Neural cell (in vitro differentiated cells): ENCODE measurements around the gene RBM8A. TPM values are rescaled to one million over a fixed set of nuclear protein-coding genes. Genes with fewer than 3 reads are reported as not detected.

ENCODE experiments used
- H2AFZ ChIP-seq: fragments of 200-600, 300-800 bp; sonication (generic), shearing (Covaris generic); 2 replicates; pipeline ENCODE4 v1.6.0; 2014; ENCODE audit warnings: low read depth, mild to moderate bottlenecking, antibody characterized with exemption, low read length, moderate library complexity
- H3F3A ChIP-seq: fragments of 200-600 bp; shearing (Covaris generic); 2 replicates; pipeline ENCODE4 v1.6.1; 2016; ENCODE audit warnings: mild to moderate bottlenecking, moderate library complexity, mixed read lengths, antibody characterized with exemption, low read length; ENCODE audit not compliant: insufficient read depth, poor library complexity, severe bottlenecking
- H3K27ac ChIP-seq: fragments of 200-600, 300-800 bp; sonication (generic), shearing (Covaris generic); 2 replicates; pipeline ENCODE4 v1.5.1; 2014; ENCODE audit warnings: mild to moderate bottlenecking, low read length, moderate library complexity
- H3K27me3 ChIP-seq: fragments of 300-800, 200-600 bp; sonication (generic), shearing (Covaris generic); 2 replicates; pipeline ENCODE4 v1.6.0; 2014; ENCODE audit warnings: mild to moderate bottlenecking, low read depth, low read length, moderate library complexity; ENCODE audit not compliant: insufficient read depth
- H3K36me3 ChIP-seq: fragments of 300-800, 200-600 bp; sonication (generic), shearing (Covaris generic); 2 replicates; pipeline ENCODE4 v1.5.1; 2014; ENCODE audit warnings: mild to moderate bottlenecking, antibody characterized with exemption, low read length, moderate library complexity; ENCODE audit not compliant: insufficient read depth
- H3K4me2 ChIP-seq: fragments of 300-800, 200-600 bp; sonication (generic), shearing (Covaris generic); 2 replicates; pipeline ENCODE4 v1.6.0; 2014; ENCODE audit warnings: mild to moderate bottlenecking, low read length
- H3K4me3 ChIP-seq: fragments of 300-800, 200-600 bp; sonication (generic), shearing (Covaris generic); 2 replicates; pipeline ENCODE4 v1.5.1; 2014; ENCODE audit warnings: mild to moderate bottlenecking, low read length, moderate library complexity
- H3K79me2 ChIP-seq: fragments of 200-600 bp; shearing (Covaris generic); replicated peaks from 2 replicates; pipeline ENCODE4 v1.6.0; 2014; ENCODE audit warnings: mild to moderate bottlenecking, low read length, moderate library complexity; ENCODE audit not compliant: insufficient read depth
- H3K9ac ChIP-seq: fragments of 300-800, 200-600 bp; sonication (generic), shearing (Covaris generic); 2 replicates; pipeline ENCODE4 v1.6.1; 2016; ENCODE audit warnings: mild to moderate bottlenecking, low read length, mixed read lengths
- H3K9me2 ChIP-seq: fragments of 200-600 bp; shearing (Covaris generic); 2 replicates; pipeline ENCODE4 v1.6.1; 2016; ENCODE audit warnings: mild to moderate bottlenecking, low read length, mixed read lengths; ENCODE audit not compliant: insufficient read depth
- H3K9me3 ChIP-seq: fragments of 200-600, 300-800 bp; sonication (generic), shearing (Covaris generic); 2 replicates; pipeline ENCODE4 v1.6.1; 2016; ENCODE audit warnings: mild to moderate bottlenecking, mixed run types, low read length, moderate library complexity, mixed read lengths
- H4K20me1 ChIP-seq: fragments of 200-600 bp; shearing (Covaris generic); 2 replicates; pipeline ENCODE4 v1.6.1; 2016; ENCODE audit warnings: mild to moderate bottlenecking, mixed run types; ENCODE audit not compliant: insufficient read depth
- CTCF ChIP-seq: fragments of 450-650 bp; IDR thresholded peaks from 2 replicates; pipeline ENCODE4 v1.5.1; 2014; ENCODE audit warnings: antibody characterized with exemption, mild to moderate bottlenecking, moderate library complexity; ENCODE audit not compliant: poor library complexity, severe bottlenecking
- EP300 ChIP-seq: fragments of 450-650 bp; conservative IDR thresholded peaks from 2 replicates; pipeline ENCODE4 v1.6.1; 2014; ENCODE audit warnings: antibody characterized with exemption, mild to moderate bottlenecking, moderate library complexity; ENCODE audit not compliant: poor library complexity, severe bottlenecking
- EZH2 ChIP-seq: fragments of 200-600, 300-800 bp; shearing (Covaris generic), sonication (generic); IDR thresholded peaks from 2 replicates; pipeline ENCODE4 v1.6.1; 2014; ENCODE audit warnings: antibody characterized with exemption, low read length, borderline replicate concordance, mild to moderate bottlenecking; ENCODE audit not compliant: insufficient read depth, poor library complexity, severe bottlenecking
- MXI1 ChIP-seq: fragments of 450-650 bp; conservative IDR thresholded peaks from 2 replicates; pipeline ENCODE4 v1.6.1; 2014; ENCODE audit warnings: antibody characterized with exemption, mild to moderate bottlenecking; ENCODE audit not compliant: poor library complexity, severe bottlenecking
- POLR2AphosphoS5 ChIP-seq: IDR thresholded peaks from 2 replicates; pipeline ENCODE4 v1.6.1; 2012
- RAD21 ChIP-seq: fragments of 450-650 bp; conservative IDR thresholded peaks from 2 replicates; pipeline ENCODE4 v1.6.1; 2014; ENCODE audit warnings: antibody characterized with exemption, mild to moderate bottlenecking, moderate library complexity
- SMC3 ChIP-seq: fragments of 450-650 bp; conservative IDR thresholded peaks from 2 replicates; pipeline ENCODE4 v1.6.1; 2014; ENCODE audit warnings: antibody characterized with exemption, mild to moderate bottlenecking, moderate library complexity; ENCODE audit not compliant: poor library complexity
- TAF1 ChIP-seq: IDR thresholded peaks from 2 replicates; pipeline ENCODE4 v1.6.1; 2012; ENCODE audit warnings: low read depth
- polyA plus RNA-seq: library from polyadenylated mRNA; depleted of rRNA; stranded (reverse); fragments of >200 nt; gene quantifications from 2 replicates; pipeline ENCODE4 v1.2.3, GENCODE V29; 2014
- TF ChIP-seq, protein P1 (sequence below): IDR thresholded peaks from 2 replicates; pipeline ENCODE4 v1.6.1; 2012; ENCODE audit warnings: borderline replicate concordance

Gene RBM8A
- polyA plus RNA-seq, 1 donor from 2014 or later, result 366 TPM

- no peaks in the 10 kb centered on the region for H4K20me1 ChIP-seq
- H3K4me2 ChIP-seq, result peak overlapping the region; percentile 71
- H3K9me2 ChIP-seq, result no peaks in the 10 kb centered on the region
- H3K9me3 ChIP-seq, result no peaks in the 10 kb centered on the region
- H3F3A ChIP-seq, result peaks cover 7% of the 10 kb centered on the region
- TF ChIP-seq, protein P1, sequence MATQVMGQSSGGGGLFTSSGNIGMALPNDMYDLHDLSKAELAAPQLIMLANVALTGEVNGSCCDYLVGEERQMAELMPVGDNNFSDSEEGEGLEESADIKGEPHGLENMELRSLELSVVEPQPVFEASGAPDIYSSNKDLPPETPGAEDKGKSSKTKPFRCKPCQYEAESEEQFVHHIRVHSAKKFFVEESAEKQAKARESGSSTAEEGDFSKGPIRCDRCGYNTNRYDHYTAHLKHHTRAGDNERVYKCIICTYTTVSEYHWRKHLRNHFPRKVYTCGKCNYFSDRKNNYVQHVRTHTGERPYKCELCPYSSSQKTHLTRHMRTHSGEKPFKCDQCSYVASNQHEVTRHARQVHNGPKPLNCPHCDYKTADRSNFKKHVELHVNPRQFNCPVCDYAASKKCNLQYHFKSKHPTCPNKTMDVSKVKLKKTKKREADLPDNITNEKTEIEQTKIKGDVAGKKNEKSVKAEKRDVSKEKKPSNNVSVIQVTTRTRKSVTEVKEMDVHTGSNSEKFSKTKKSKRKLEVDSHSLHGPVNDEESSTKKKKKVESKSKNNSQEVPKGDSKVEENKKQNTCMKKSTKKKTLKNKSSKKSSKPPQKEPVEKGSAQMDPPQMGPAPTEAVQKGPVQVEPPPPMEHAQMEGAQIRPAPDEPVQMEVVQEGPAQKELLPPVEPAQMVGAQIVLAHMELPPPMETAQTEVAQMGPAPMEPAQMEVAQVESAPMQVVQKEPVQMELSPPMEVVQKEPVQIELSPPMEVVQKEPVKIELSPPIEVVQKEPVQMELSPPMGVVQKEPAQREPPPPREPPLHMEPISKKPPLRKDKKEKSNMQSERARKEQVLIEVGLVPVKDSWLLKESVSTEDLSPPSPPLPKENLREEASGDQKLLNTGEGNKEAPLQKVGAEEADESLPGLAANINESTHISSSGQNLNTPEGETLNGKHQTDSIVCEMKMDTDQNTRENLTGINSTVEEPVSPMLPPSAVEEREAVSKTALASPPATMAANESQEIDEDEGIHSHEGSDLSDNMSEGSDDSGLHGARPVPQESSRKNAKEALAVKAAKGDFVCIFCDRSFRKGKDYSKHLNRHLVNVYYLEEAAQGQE, result no peak
- TF ChIP-seq RAD21, result no peak
- TF ChIP-seq MXI1, result no peak
- TF ChIP-seq EZH2, result no peak
- no peak for TF ChIP-seq TAF1
- no peak for TF ChIP-seq POLR2AphosphoS5
- no peak for TF ChIP-seq EP300
- no peak for TF ChIP-seq CTCF
- TF ChIP-seq SMC3, result no peak
- no peaks in the 10 kb centered on the region for H3K79me2 ChIP-seq
- H3K36me3 ChIP-seq, result no peaks in the 10 kb centered on the region
- H3K4me3 ChIP-seq, result peak overlapping the region; percentile 68
- peaks cover 20% of the 10 kb centered on the region for H3K27me3 ChIP-seq
- H3K27ac ChIP-seq, result peak overlapping the region; percentile 72
- H3K9ac ChIP-seq, result peak overlapping the region; percentile 68
- peak overlapping the region; percentile 85 for H2AFZ ChIP-seq
Observed at GRCh38 chr1:145965119-145965744, 37.9 kb upstream of the RBM8A start.

DNA sequence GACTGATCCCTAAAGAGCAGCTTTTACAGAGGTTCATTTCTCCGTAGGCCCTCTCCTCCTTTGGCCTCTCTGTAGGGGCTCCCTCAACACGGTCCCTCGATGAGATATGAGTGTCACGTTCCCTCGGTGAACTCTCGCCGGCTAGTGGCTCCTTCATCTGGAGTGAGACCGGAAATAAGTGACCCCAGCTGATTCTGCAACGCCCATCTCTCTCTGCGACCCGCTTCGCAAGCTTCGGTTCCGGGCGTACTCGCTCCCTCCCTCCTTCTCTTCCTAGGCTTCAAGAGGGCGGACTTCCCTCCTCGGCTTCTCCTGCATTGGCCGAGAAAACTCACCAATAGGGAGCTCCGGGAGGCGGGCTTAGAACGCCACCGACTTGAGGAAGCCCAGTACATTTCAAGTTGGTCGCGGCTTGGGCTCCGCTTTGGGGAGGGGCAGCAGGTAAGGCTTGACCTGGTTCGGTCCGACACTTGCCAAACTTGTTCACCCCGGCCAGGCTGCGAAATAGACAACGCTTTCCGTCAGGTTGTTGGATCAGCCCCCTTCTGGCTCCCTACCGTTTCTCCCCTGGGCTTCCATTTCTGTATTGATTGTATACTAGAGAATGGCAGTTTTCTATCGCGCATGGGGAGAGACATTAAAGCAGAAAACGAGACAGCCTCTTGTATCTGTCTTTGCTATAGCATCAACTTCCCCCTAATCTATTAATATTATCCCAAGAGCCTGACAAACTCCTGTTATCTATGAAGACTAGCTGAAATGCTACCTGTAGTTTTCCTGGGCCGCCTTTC, 37.2 kb upstream of the RBM8A start, which contains the start of the genes ANKRD34A and POLR3GL:
ANKRD34A (minus strand) TSS at position 248 of the 791 bp plus-strand sequence. CDS start 2,816 bp downstream, outside the sequence.
POLR3GL (plus strand) TSS at position 363 of the 791 bp plus-strand sequence. CDS start 10,176 bp downstream, outside the sequence.
- Histone ChIP-seq H3K36me3 (no peaks in the 10 kb centered on the region), H3K79me2 (no peaks in the 10 kb centered on the region), H3F3A (peaks cover 7% of the 10 kb centered on the region), H3K9me3 (no peaks in the 10 kb centered on the region), H3K4me2 (peak within 1 kb of the TSS; percentile 79), H3K27me3 (peaks cover 23% of the 10 kb centered on the region), H3K9ac (peak within 1 kb of the TSS; percentile 68), H2AFZ (peak within 1 kb of the TSS; percentile 85), H3K27ac (peak within 1 kb of the TSS; percentile 72), H3K4me3 (peak within 1 kb of the TSS; percentile 68), H3K9me2 (no peaks in the 10 kb centered on the region), H4K20me1 (no peaks in the 10 kb centered on the region)
- TF ChIP-seq, protein P1, result peak; percentile 58
- peak; percentile 30 for TF ChIP-seq TAF1
- no peak for TF ChIP-seq RAD21
- TF ChIP-seq CTCF, result no peak
- peak; percentile 32 for TF ChIP-seq SMC3
- no peak for TF ChIP-seq EZH2
- TF ChIP-seq POLR2AphosphoS5, result peak; percentile 93
- TF ChIP-seq MXI1, result peak; percentile 55
- TF ChIP-seq EP300, result peak; percentile 31
